Right atrium auricular region (tissue), 2 donors: ENCODE results near the gene PCDHB9. TPM values are rescaled to one million over a fixed set of nuclear protein-coding genes. Genes with fewer than 3 reads are reported as not detected.
"Not testable (repeated sequence)": the region's sequence is repeated elsewhere in the genome, so short reads cannot be mapped to it uniquely, and the experiment has no call there.

Source experiments
- DNase-seq: peaks from one replicate; pipeline ENCODE4 v3.0.0-alpha.2; 2019; ENCODE audit warnings: low spot score
- H3K27ac ChIP-seq, 2 donors: fragments of 200-600 bp; sonication (generic); 1 replicate in 1 of 2; 2 replicates in 1 of 2; pipeline ENCODE4 v1.5.1; 2016 to 2019
- H3K27me3 ChIP-seq, 2 donors: fragments of 200-600 bp; sonication (generic); one replicate each; pipeline versions ENCODE4 v1.5.1 to v1.6.0; 2017 to 2019
- H3K36me3 ChIP-seq: fragments of 200-600 bp; sonication (generic); one replicate; pipeline ENCODE4 v1.5.1; 2016
- H3K4me1 ChIP-seq, 2 donors: fragments of 200-600 bp; sonication (generic); one replicate each; pipeline versions ENCODE4 v1.5.1 to v1.6.0; 2017 to 2019
- H3K4me3 ChIP-seq, 2 donors: fragments of 200-600 bp; sonication (generic); 1 replicate in 1 of 2; 2 replicates in 1 of 2; pipeline ENCODE4 v1.5.1; 2017 to 2019; ENCODE audit warnings: mild to moderate bottlenecking in 1 of 2, moderate library complexity in 1 of 2
- H3K9me3 ChIP-seq, 2 donors: fragments of 200-600 bp; sonication (generic); one replicate each; pipeline ENCODE4 v1.5.1; 2019
- CTCF ChIP-seq, 2 donors: fragments of 200-600 bp; sonication (generic); IDR thresholded peaks; one replicate each; pipeline ENCODE4 v1.5.1; 2019; ENCODE audit warnings: antibody characterized with exemption in 2 of 2
- total RNA-seq, 2 donors: library from RNA; depleted of rRNA; stranded (reverse); fragments of >200 nt; gene quantifications; one replicate each; pipeline ENCODE4 v1.1.0, GENCODE V29; 2016

PCDHB9 gene
- total RNA-seq, 2 donors from 2014 or later, result 1.7 to 2.5 TPM

- TF ChIP-seq CTCF (IDR thresholded peaks at IDR 0.05), result peak in 1 of 2 donors; percentile 48
- H3K4me3 ChIP-seq, result peak within 1 kb of the TSS in 1 of 2 donors; percentile 4
These were observed 9.3 kb upstream of the PCDHB9 start, which contains the start of gene PCDHB8 for GRCh38 chr5:141177577-141178191. TSS of gene PCDHB8 (plus strand) at chr5:141177790. CDS start at chr5:141178035, 245 bp downstream.

GRCh38 chr5:141179371-141179770 is 7.6 kb upstream of the PCDHB9 start:
- not testable (repeated sequence) for H3K27ac ChIP-seq, H3K36me3 ChIP-seq, H3K27me3 ChIP-seq, H3K4me3 ChIP-seq, H3K4me1 ChIP-seq, DNase-seq
- peaks cover 15 to 59% of the 10 kb centered on the region in 2 donors for H3K9me3 ChIP-seq

More at GRCh38 chr5:141177577-141178191, 9.3 kb upstream of the PCDHB9 start, which contains the start of gene PCDHB8:
- H3K4me1 ChIP-seq, H3K36me3 ChIP-seq, DNase-seq, H3K27ac ChIP-seq, H3K27me3 ChIP-seq: not testable (repeated sequence)
- peaks cover 10 to 57% of the 10 kb centered on the region in 2 donors for H3K9me3 ChIP-seq

GRCh38 chr5:141179876-141180275 is 7.1 kb upstream of the PCDHB9 start:
- not testable (repeated sequence) for H3K27ac ChIP-seq, H3K36me3 ChIP-seq, DNase-seq, H3K4me1 ChIP-seq, H3K4me3 ChIP-seq, H3K27me3 ChIP-seq
- peaks cover 15 to 59% of the 10 kb centered on the region in 2 donors for H3K9me3 ChIP-seq

- H3K4me1 ChIP-seq, result no peaks in the 10 kb centered on the region
- no peak overlapping the region for H3K27ac ChIP-seq
- DNase-seq, result no peak
- H3K9me3 ChIP-seq, result peaks cover 10 to 59% of the 10 kb centered on the region in 2 donors
- no peak for TF ChIP-seq CTCF (IDR thresholded peaks at IDR 0.05)
- peaks cover 0 to 5% of the 10 kb centered on the region in 2 donors for H3K27me3 ChIP-seq
- no peaks in the 10 kb centered on the region for H3K36me3 ChIP-seq
- H3K4me3 ChIP-seq, result no peak overlapping the region
These were observed 6.6 kb upstream of the PCDHB9 start for GRCh38 chr5:141180313-141180712.

- no peaks in the 10 kb centered on the region for H3K4me1 ChIP-seq
- H3K36me3 ChIP-seq, result no peaks in the 10 kb centered on the region
- peaks cover 8 to 59% of the 10 kb centered on the region in 2 donors for H3K9me3 ChIP-seq
- peak; percentile 63 for DNase-seq
- peak within 1 kb of the TSS; percentile 27 to 40 for H3K4me3 ChIP-seq
- TF ChIP-seq CTCF (IDR thresholded peaks at IDR 0.05), result peak; percentile 12 to 61
- no peaks in the 10 kb centered on the region for H3K27me3 ChIP-seq
- no peak within 1 kb of the TSS for H3K27ac ChIP-seq
These were observed 4.7 kb upstream of the PCDHB9 start, which contains the start of gene PCDHB16 for GRCh38 chr5:141182248-141182647. TSS of gene PCDHB16 (plus strand) at chr5:141182387. CDS start at chr5:141182560, 173 bp downstream.

- H3K36me3 ChIP-seq, H3K27ac ChIP-seq, H3K4me3 ChIP-seq, H3K4me1 ChIP-seq, DNase-seq, H3K27me3 ChIP-seq: not testable (repeated sequence)
- peaks cover 8 to 61% of the 10 kb centered on the region in 2 donors for H3K9me3 ChIP-seq
These were observed 2.7 kb upstream of the PCDHB9 start for GRCh38 chr5:141184117-141184855.

- peaks cover 3 to 93% of the 10 kb centered on the region in 2 donors for H3K9me3 ChIP-seq
- DNase-seq, H3K27me3 ChIP-seq, H3K27ac ChIP-seq, H3K4me3 ChIP-seq, H3K36me3 ChIP-seq, H3K4me1 ChIP-seq: not testable (repeated sequence)
These were observed 1.7 kb downstream of the PCDHB9 start for GRCh38 chr5:141188682-141189081.

- not testable (repeated sequence) for H3K4me1 ChIP-seq, H3K27ac ChIP-seq, H3K4me3 ChIP-seq, DNase-seq, H3K36me3 ChIP-seq, H3K27me3 ChIP-seq
- peaks cover 3 to 92% of the 10 kb centered on the region in 2 donors for H3K9me3 ChIP-seq
These were observed 2.2 kb downstream of the PCDHB9 start for GRCh38 chr5:141189131-141189530.
